HepG2 (cell line): ENCODE measurements around the gene TIMM13. TPM values are rescaled to one million over a fixed set of nuclear protein-coding genes. Genes with fewer than 3 reads are reported as not detected.
A peak's percentile ranks its signal among the peaks of the same experiment; 100 is the strongest.

Experiments used
- AGO1 ChIP-seq: fragments of 200-400 bp; formaldehyde crosslinking; IDR thresholded peaks from 2 replicates; pipeline ENCODE4 v1.6.1; 2017; ENCODE audit warnings: mild to moderate bottlenecking, low read depth, low read length, moderate library complexity; ENCODE audit not compliant: poor library complexity, severe bottlenecking
- BCL6 ChIP-seq: IDR thresholded peaks from 2 replicates; pipeline ENCODE4 v1.6.1; 2016; ENCODE audit warnings: missing genetic modification reagents, missing compliant biosample characterization
- EP300 ChIP-seq, 3 experiments: sonication (generic) in 1 of 3; formaldehyde crosslinking in 1 of 3; IDR thresholded peaks; 2 replicates each; pipeline versions ENCODE4 v1.5.1 to v1.6.1; 2011 to 2020; ENCODE audit warnings: low read depth in 2 of 3, low read length in 2 of 3, borderline replicate concordance in 1 of 3, improper control_type of control experiment in 1 of 3, mild to moderate bottlenecking in 1 of 3, missing genetic modification reagents in 1 of 3, moderate library complexity in 1 of 3
- GZF1 ChIP-seq: sonication (generic); formaldehyde crosslinking; IDR thresholded peaks from 2 replicates; pipeline ENCODE4 v1.5.1; 2020; ENCODE audit warnings: mild to moderate bottlenecking, missing genetic modification reagents
- HNF4G ChIP-seq, 2 experiments: sonication (generic) in 1 of 2; formaldehyde crosslinking in 1 of 2; IDR thresholded peaks; 2 replicates each; pipeline versions ENCODE4 v1.4.0 to v1.6.1; 2011 to 2020; ENCODE audit warnings: borderline replicate concordance in 2 of 2, low read depth in 2 of 2, mild to moderate bottlenecking in 2 of 2, low read length in 1 of 2, missing genetic modification reagents in 1 of 2, moderate library complexity in 1 of 2
- MIER3 ChIP-seq: IDR thresholded peaks from 2 replicates; pipeline ENCODE4 v1.6.1; 2016; ENCODE audit warnings: missing compliant biosample characterization, borderline replicate concordance
- POLR2AphosphoS5 ChIP-seq: IDR thresholded peaks from 2 replicates; pipeline ENCODE4 v1.6.1; 2012; ENCODE audit warnings: low read depth, low read length
- RARA ChIP-seq: IDR thresholded peaks from 2 replicates; pipeline ENCODE4 v1.6.1; 2016; ENCODE audit warnings: missing genetic modification reagents, missing compliant biosample characterization
- ZNF430 ChIP-seq: sonication (generic); formaldehyde crosslinking; IDR thresholded peaks from 2 replicates; pipeline ENCODE4 v1.9.0; 2021; ENCODE audit warnings: mild to moderate bottlenecking, missing genetic modification reagents
- polyA plus RNA-seq, 8 experiments: library from polyadenylated mRNA; depleted of rRNA in 3 of 8; stranded (reverse) in 7 of 8; unstranded in 1 of 8; fragments of >200 nt; fragmentation: Illumina TruSeq in 4 of 8; extraction: Trizol in 4 of 8; gene quantifications; 2 replicates each; pipeline versions ENCODE4 v1.2.1 to v1.2.3, GENCODE V29; 2011 to 2016; ENCODE audit warnings: low read depth in 4 of 8, missing spikeins in 1 of 8, mixed read lengths in 1 of 8; ENCODE audit not compliant: insufficient read depth in 1 of 8
- total RNA-seq, 5 experiments: library from RNA; depleted of rRNA; stranded (reverse); fragments of >200 nt; fragmentation: Illumina TruSeq; extraction: Trizol; gene quantifications; 2 replicates each; pipeline ENCODE4 v1.2.3, GENCODE V29; 2016; ENCODE audit warnings: low read depth in 1 of 5
- TF ChIP-seq, protein P1 (sequence below): sonication (generic); formaldehyde crosslinking; IDR thresholded peaks from 2 replicates; pipeline ENCODE4 v1.4.0; 2020; ENCODE audit warnings: missing genetic modification reagents
- TF ChIP-seq, protein P2 (sequence below): sonication (generic); formaldehyde crosslinking; IDR thresholded peaks from 2 replicates; pipeline ENCODE4 v1.5.1; 2020; ENCODE audit warnings: mild to moderate bottlenecking, missing genetic modification reagents, borderline replicate concordance

TIMM13 gene
- total and polyA plus RNA-seq, 2 of the 13 experiments (the other 11 are each of a cell fraction or from before 2014, with no cell fraction given) = 48.4 to 108 TPM

DNA sequence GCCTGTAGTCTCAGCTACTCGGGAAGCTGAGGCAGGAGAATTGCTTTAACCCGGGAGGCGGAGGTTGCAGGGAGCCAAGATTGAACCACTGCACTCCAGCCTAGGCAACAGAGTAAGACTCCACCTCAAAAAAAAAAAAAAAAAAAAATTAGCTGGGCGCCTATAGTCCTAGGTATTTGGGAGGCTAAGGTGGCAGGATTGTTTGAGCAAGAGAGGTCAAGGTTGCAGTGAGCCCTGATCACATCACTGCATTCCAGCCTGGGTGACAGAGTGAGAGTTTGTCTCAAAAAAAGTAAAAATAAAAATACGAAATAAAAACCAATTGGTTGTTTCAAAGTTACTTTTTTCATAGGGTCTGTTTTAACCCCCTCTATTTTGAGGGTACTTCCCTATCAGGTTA is 30.7 kb upstream of the TIMM13 start (continued):
- TF ChIP-seq HNF4G (IDR thresholded peaks at IDR 0.05; ENCODE audit: borderline replicate concordance, low read depth, low read length) (0 out of 2 replicates have a peak, but pooled peaks have one; percentile 20), HNF4G (CRISPR knock-in tag; IDR thresholded peaks at IDR 0.05; ENCODE audit: borderline replicate concordance, low read depth) (no peak), POLR2AphosphoS5 (no peak), ZNF430 (CRISPR knock-in tag) (0 out of 2 replicates have a peak, but pooled peaks have one; percentile 25), AGO1 (no peak), EP300 (IDR thresholded peaks at IDR 0.05; ENCODE audit: low read depth in 2 of 2, low read length in 2 of 2) (peak; percentile 48; a peak in 1 of 4 replicates), EP300 (CRISPR knock-in tag; IDR thresholded peaks at IDR 0.05; ENCODE audit: borderline replicate concordance) (no peak), RARA (CRISPR knock-in tag) (peak; percentile 89), GZF1 (CRISPR knock-in tag) (peak; percentile 98), BCL6 (CRISPR knock-in tag) (peak; percentile 70), MIER3 (CRISPR knock-in tag) (peak; percentile 25; the same call in 1 of the 2 replicates)
- TF ChIP-seq, protein P1, sequence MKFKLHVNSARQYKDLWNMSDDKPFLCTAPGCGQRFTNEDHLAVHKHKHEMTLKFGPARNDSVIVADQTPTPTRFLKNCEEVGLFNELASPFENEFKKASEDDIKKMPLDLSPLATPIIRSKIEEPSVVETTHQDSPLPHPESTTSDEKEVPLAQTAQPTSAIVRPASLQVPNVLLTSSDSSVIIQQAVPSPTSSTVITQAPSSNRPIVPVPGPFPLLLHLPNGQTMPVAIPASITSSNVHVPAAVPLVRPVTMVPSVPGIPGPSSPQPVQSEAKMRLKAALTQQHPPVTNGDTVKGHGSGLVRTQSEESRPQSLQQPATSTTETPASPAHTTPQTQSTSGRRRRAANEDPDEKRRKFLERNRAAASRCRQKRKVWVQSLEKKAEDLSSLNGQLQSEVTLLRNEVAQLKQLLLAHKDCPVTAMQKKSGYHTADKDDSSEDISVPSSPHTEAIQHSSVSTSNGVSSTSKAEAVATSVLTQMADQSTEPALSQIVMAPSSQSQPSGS (CRISPR knock-in tag) = peak; percentile 42; the same call in 1 of the 2 replicates
- TF ChIP-seq, protein P2, sequence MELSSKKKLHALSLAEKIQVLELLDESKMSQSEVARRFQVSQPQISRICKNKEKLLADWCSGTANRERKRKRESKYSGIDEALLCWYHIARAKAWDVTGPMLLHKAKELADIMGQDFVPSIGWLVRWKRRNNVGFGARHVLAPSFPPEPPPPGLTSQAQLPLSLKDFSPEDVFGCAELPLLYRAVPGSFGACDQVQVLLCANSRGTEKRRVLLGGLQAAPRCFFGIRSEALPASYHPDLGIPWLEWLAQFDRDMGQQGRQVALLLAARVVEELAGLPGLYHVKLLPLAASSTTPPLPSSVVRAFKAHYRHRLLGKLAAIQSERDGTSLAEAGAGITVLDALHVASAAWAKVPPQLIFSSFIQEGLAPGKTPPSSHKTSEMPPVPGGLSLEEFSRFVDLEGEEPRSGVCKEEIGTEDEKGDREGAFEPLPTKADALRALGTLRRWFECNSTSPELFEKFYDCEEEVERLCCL (CRISPR knock-in tag) = no peak
